H9 (cell line): ENCODE results near the gene CHD9. TPM values are rescaled to one million over a fixed set of nuclear protein-coding genes. Genes with fewer than 3 reads are reported as not detected.

Experiments
- DNase-seq: peaks from one replicate; pipeline ENCODE4 v3.0.0-alpha.2; 2017
- H2AFZ ChIP-seq: one replicate; pipeline ENCODE4 v1.6.1; 2013; ENCODE audit warnings: mild to moderate bottlenecking, low read length, control low read depth, moderate library complexity
- H2AK5ac ChIP-seq: 2 replicates; pipeline ENCODE4 v1.6.1; 2013; ENCODE audit warnings: low read length, control low read depth, mixed read lengths; ENCODE audit not compliant: insufficient read length
- H2BK120ac ChIP-seq: one replicate; pipeline ENCODE4 v1.6.1; 2013; ENCODE audit warnings: low read depth, mild to moderate bottlenecking, low read length, control low read depth, inconsistent platforms; ENCODE audit not compliant: poor library complexity, severe bottlenecking
- H2BK12ac ChIP-seq: 2 replicates; pipeline ENCODE4 v1.6.1; 2013; ENCODE audit warnings: low read length, control low read depth, mixed read lengths, low read depth; ENCODE audit not compliant: insufficient read length
- H2BK15ac ChIP-seq: 2 replicates; pipeline ENCODE4 v1.6.1; 2013; ENCODE audit warnings: low read depth, low read length, control low read depth
- H2BK20ac ChIP-seq: one replicate; pipeline ENCODE4 v1.6.1; 2013; ENCODE audit warnings: low read depth, mild to moderate bottlenecking, low read length, control low read depth, inconsistent platforms; ENCODE audit not compliant: poor library complexity, severe bottlenecking
- H2BK5ac ChIP-seq: 2 replicates; pipeline ENCODE4 v1.6.1; 2013; ENCODE audit warnings: low read length, control low read depth, mixed read lengths; ENCODE audit not compliant: insufficient read length
- H3K14ac ChIP-seq: 2 replicates; pipeline ENCODE4 v1.6.1; 2013; ENCODE audit warnings: low read length, control low read depth; ENCODE audit not compliant: insufficient read depth
- H3K18ac ChIP-seq: 2 replicates; pipeline ENCODE4 v1.6.1; 2013; ENCODE audit warnings: low read depth, mild to moderate bottlenecking, mixed read lengths, low read length, control low read depth; ENCODE audit not compliant: insufficient read length
- H3K23ac ChIP-seq: 2 replicates; pipeline ENCODE4 v1.6.1; 2013; ENCODE audit warnings: low read length, control low read depth, mixed read lengths, low read depth; ENCODE audit not compliant: insufficient read length
- H3K23me2 ChIP-seq: 2 replicates; pipeline ENCODE4 v1.6.1; 2013; ENCODE audit warnings: low read depth, mild to moderate bottlenecking, mixed read lengths, low read length, control low read depth; ENCODE audit not compliant: insufficient read length, poor library complexity, severe bottlenecking
- H3K27ac ChIP-seq: 2 replicates; pipeline ENCODE4 v1.5.1; 2013; ENCODE audit warnings: low read length, control low read depth, mixed read lengths, low read depth; ENCODE audit not compliant: insufficient read length
- H3K27me3 ChIP-seq: 2 replicates; pipeline ENCODE4 v1.6.1; 2013; ENCODE audit warnings: low read length, control low read depth, inconsistent platforms; ENCODE audit not compliant: insufficient read depth
- H3K4ac ChIP-seq: 2 replicates; pipeline ENCODE4 v1.6.1; 2013; ENCODE audit warnings: low read depth, mild to moderate bottlenecking, control low read depth, inconsistent platforms, low read length, moderate library complexity
- H3K4me1 ChIP-seq: 2 replicates; pipeline ENCODE4 v1.6.1; 2013; ENCODE audit warnings: low read length, control low read depth, inconsistent platforms; ENCODE audit not compliant: insufficient read depth
- H3K4me2 ChIP-seq: 2 replicates; pipeline ENCODE4 v1.6.1; 2013; ENCODE audit warnings: low read length, control low read depth, mixed read lengths; ENCODE audit not compliant: insufficient read length, insufficient read depth
- H3K56ac ChIP-seq: 2 replicates; pipeline ENCODE4 v1.6.1; 2013; ENCODE audit warnings: low read depth, mild to moderate bottlenecking, mixed read lengths, low read length, control low read depth; ENCODE audit not compliant: insufficient read length
- H3K79me1 ChIP-seq: 2 replicates; pipeline ENCODE4 v1.6.1; 2013; ENCODE audit warnings: low read depth, mild to moderate bottlenecking, moderate library complexity, low read length, control low read depth, inconsistent platforms; ENCODE audit not compliant: insufficient read depth, poor library complexity, severe bottlenecking
- H3K79me2 ChIP-seq: 2 replicates; pipeline ENCODE4 v1.6.1; 2013; ENCODE audit warnings: low read length, control low read depth, inconsistent platforms; ENCODE audit not compliant: insufficient read depth
- H3K9ac ChIP-seq: 2 replicates; pipeline ENCODE4 v1.6.1; 2013; ENCODE audit warnings: low read length, control low read depth, mixed read lengths; ENCODE audit not compliant: insufficient read length; ENCODE audit errors: extremely low read depth
- H3K9me3 ChIP-seq: one replicate; pipeline ENCODE4 v1.6.1; 2013; ENCODE audit warnings: low read depth, low read length, inconsistent platforms; ENCODE audit not compliant: control insufficient read depth
- H3T11ph ChIP-seq: one replicate; pipeline ENCODE4 v1.6.1; 2013; ENCODE audit warnings: mild to moderate bottlenecking, low read length, control low read depth, inconsistent platforms
- H4K20me1 ChIP-seq: one replicate; pipeline ENCODE4 v1.6.1; 2013; ENCODE audit not compliant: control insufficient read depth, insufficient read length, insufficient read depth
- H4K5ac ChIP-seq: 2 replicates; pipeline ENCODE4 v1.6.1; 2013; ENCODE audit warnings: low read depth, mild to moderate bottlenecking, mixed read lengths, low read length, control low read depth; ENCODE audit not compliant: insufficient read length
- H4K8ac ChIP-seq: replicated peaks from 2 replicates; pipeline ENCODE4 v1.6.1; 2013; ENCODE audit warnings: low read length, control low read depth, mixed read lengths, low read depth; ENCODE audit not compliant: insufficient read length
- H4K91ac ChIP-seq: 2 replicates; pipeline ENCODE4 v1.6.1; 2013; ENCODE audit warnings: low read depth, mild to moderate bottlenecking, moderate library complexity, mixed read lengths, low read length, control low read depth; ENCODE audit not compliant: insufficient read length
- H3K27ac Mint-ChIP-seq, 3 experiments: 2 replicates in 2 of 3; 3 replicates in 1 of 3; pipeline ENCODE4 v1.8.0; 2020 to 2021; ENCODE audit warnings: mixed read lengths in 3 of 3, mild to moderate bottlenecking in 1 of 3, moderate library complexity in 1 of 3
- H3K27me3 Mint-ChIP-seq: 2 replicates; pipeline ENCODE4 v1.8.0; 2021; ENCODE audit warnings: low read depth, mild to moderate bottlenecking, moderate library complexity, mixed read lengths
- H3K36me3 Mint-ChIP-seq, 3 experiments: 2 replicates in 2 of 3; 3 replicates in 1 of 3; pipeline ENCODE4 v1.8.0; 2020 to 2021; ENCODE audit warnings: low read depth in 3 of 3, mixed read lengths in 3 of 3; ENCODE audit not compliant: insufficient read depth in 1 of 3
- H3K4me1 Mint-ChIP-seq, 2 experiments: 2 replicates each; pipeline ENCODE4 v1.8.0; 2020; ENCODE audit warnings: mixed read lengths in 2 of 2
- H3K4me3 Mint-ChIP-seq, 2 experiments: 2 replicates in 1 of 2; 3 replicates in 1 of 2; pipeline ENCODE4 v1.8.0; 2020 to 2021; ENCODE audit warnings: mild to moderate bottlenecking in 2 of 2, mixed read lengths in 2 of 2, moderate library complexity in 1 of 2
- H3K9me3 Mint-ChIP-seq, 2 experiments: 2 replicates in 1 of 2; 3 replicates in 1 of 2; pipeline ENCODE4 v1.8.0; 2020; ENCODE audit warnings: mild to moderate bottlenecking in 2 of 2, mixed read lengths in 2 of 2, moderate library complexity in 1 of 2
- WGBS: extraction: QIAGEN DNeasy Blood & Tissue Kit; methylation state at CpG from one replicate; pipeline ENCODE4 v1.1.7; 2013; ENCODE audit warnings: missing lambda C conversion rate, low lambda C conversion rate, mixed read lengths; ENCODE audit not compliant: insufficient read length; ENCODE audit errors: extremely low coverage; 5-methylcytosine and 5-hydroxymethylcytosine counted together
- total RNA-seq: library from RNA; stranded (reverse); gene quantifications from 2 replicates; pipeline ENCODE4 v1.2.1, GENCODE V29; 2021
- TF ChIP-seq, protein P1 (sequence below): fragments of 200-600 bp; sonication (generic); conservative IDR thresholded peaks from 3 replicates; pipeline ENCODE4 v1.8.0; 2021; ENCODE audit warnings: antibody characterized with exemption, mild to moderate bottlenecking

CHD9 gene
- total RNA-seq, 1 experiment from 2014 or later = 46.2 TPM

DNA sequence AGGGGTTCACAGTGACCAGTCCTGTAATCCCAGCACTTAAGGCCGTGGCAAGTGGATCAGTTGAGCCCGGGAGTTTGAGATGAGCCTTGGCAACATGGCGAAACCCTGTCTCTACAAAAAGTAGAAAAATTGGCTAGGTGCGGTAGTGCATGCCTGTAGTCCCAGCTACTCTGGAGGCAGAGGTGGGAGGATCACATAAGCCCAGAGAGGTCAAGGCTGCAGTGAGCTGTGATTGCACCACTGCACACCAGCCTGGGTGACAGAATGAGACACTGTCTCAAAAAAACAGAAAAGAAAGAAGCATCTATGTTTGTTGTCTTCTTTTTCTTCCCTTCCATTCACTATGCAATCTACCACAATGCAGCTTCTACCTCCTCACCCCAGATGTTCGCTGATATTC, 227.5 kb downstream of the CHD9 start:
- Histone ChIP-seq H3T11ph (no peak overlapping the region), H2BK15ac (no peak overlapping the region), H4K91ac (no peak overlapping the region), H3K79me1 (no peaks in the 10 kb centered on the region), H2BK12ac (no peak overlapping the region), H4K20me1 (no peaks in the 10 kb centered on the region), H3K9ac (no peak overlapping the region), H3K23ac (no peak overlapping the region), H4K5ac (no peak overlapping the region), H3K9me3 (no peaks in the 10 kb centered on the region), H2BK20ac (no peak overlapping the region), H3K23me2 (no peaks in the 10 kb centered on the region), H2AFZ (no peak overlapping the region), H3K27ac (no peak overlapping the region), H3K4me2 (no peak overlapping the region), H4K8ac (no peak overlapping the region), H3K56ac (no peak overlapping the region), H2BK5ac (no peak overlapping the region), H2BK120ac (no peak overlapping the region), H3K18ac (no peak overlapping the region), H2AK5ac (no peak overlapping the region), H3K79me2 (no peaks in the 10 kb centered on the region), H3K14ac (no peak overlapping the region), H3K4me1 (no peaks in the 10 kb centered on the region), H3K27me3 (no peaks in the 10 kb centered on the region), H3K4ac (no peak overlapping the region)
- TF ChIP-seq, protein P1, sequence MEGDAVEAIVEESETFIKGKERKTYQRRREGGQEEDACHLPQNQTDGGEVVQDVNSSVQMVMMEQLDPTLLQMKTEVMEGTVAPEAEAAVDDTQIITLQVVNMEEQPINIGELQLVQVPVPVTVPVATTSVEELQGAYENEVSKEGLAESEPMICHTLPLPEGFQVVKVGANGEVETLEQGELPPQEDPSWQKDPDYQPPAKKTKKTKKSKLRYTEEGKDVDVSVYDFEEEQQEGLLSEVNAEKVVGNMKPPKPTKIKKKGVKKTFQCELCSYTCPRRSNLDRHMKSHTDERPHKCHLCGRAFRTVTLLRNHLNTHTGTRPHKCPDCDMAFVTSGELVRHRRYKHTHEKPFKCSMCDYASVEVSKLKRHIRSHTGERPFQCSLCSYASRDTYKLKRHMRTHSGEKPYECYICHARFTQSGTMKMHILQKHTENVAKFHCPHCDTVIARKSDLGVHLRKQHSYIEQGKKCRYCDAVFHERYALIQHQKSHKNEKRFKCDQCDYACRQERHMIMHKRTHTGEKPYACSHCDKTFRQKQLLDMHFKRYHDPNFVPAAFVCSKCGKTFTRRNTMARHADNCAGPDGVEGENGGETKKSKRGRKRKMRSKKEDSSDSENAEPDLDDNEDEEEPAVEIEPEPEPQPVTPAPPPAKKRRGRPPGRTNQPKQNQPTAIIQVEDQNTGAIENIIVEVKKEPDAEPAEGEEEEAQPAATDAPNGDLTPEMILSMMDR = no peak
- Mint-ChIP-seq H3K36me3 (peaks cover 9 to 34% (median 19%) of the 10 kb centered on the region in 3 experiments), H3K4me3 (no peak overlapping the region), H3K4me1 (no peaks in the 10 kb centered on the region), H3K27ac (no peak overlapping the region), H3K9me3 (peaks cover 2 to 8% of the 10 kb centered on the region in 2 experiments; a peak in 3 of 5 replicates), H3K27me3 (no peaks in the 10 kb centered on the region)
- no peak for DNase-seq
- no CpG with 5 or more reads among the region's 5 CpGs for WGBS
